GM12878 (cell line): ENCODE data around the gene RASSF4. TPM values are rescaled to one million over a fixed set of nuclear protein-coding genes. Genes with fewer than 3 reads are reported as not detected.

ENCODE experiments used
- ATF7 ChIP-seq: fragments of 450-650 bp; IDR thresholded peaks from 2 replicates; pipeline ENCODE4 v1.6.1; 2016; ENCODE audit warnings: low read depth, mild to moderate bottlenecking
- BACH1 ChIP-seq: fragments of 450-650 bp; IDR thresholded peaks from 2 replicates; pipeline ENCODE4 v1.6.1; 2017; ENCODE audit warnings: mild to moderate bottlenecking, borderline replicate concordance
- CHD2 ChIP-seq: IDR thresholded peaks from 2 replicates; pipeline ENCODE4 v1.6.1; 2011; ENCODE audit warnings: low read depth, low read length, improper control_type of control experiment, borderline replicate concordance
- EED ChIP-seq: sonication (generic); IDR thresholded peaks from 2 replicates; pipeline ENCODE4 v1.6.1; 2016; ENCODE audit warnings: antibody characterized with exemption, low read depth
- GATAD2B ChIP-seq: fragments of 450-650 bp; conservative IDR thresholded peaks from 2 replicates; pipeline ENCODE4 v1.6.1; 2017; ENCODE audit warnings: low read depth, mild to moderate bottlenecking, moderate library complexity
- HCFC1 ChIP-seq: fragments of 150-350 bp; IDR thresholded peaks from 2 replicates; pipeline ENCODE4 v1.6.1; 2014; ENCODE audit warnings: low read length
- HDAC6 ChIP-seq: fragments of 200-600 bp; sonication (generic); IDR thresholded peaks from one replicate; pipeline ENCODE4 v1.8.0; 2017; ENCODE audit warnings: antibody characterized with exemption; ENCODE audit not compliant: unreplicated experiment
- HDGF ChIP-seq: fragments of 450-650 bp; IDR thresholded peaks from 2 replicates; pipeline ENCODE4 v1.6.1; 2016; ENCODE audit warnings: antibody characterized with exemption
- IKZF1 ChIP-seq: fragments of 450-650 bp; conservative IDR thresholded peaks from 2 replicates; pipeline ENCODE4 v1.6.1; 2017; ENCODE audit warnings: antibody characterized with exemption, mild to moderate bottlenecking
- IKZF2 ChIP-seq, 2 experiments: fragments of 450-650 bp; IDR thresholded peaks; 2 replicates each; pipeline ENCODE4 v1.6.1; 2017; ENCODE audit warnings: mild to moderate bottlenecking in 2 of 2, moderate library complexity in 2 of 2
- IRF4 ChIP-seq: IDR thresholded peaks from 2 replicates; pipeline ENCODE4 v1.6.1; 2011; ENCODE audit warnings: low read depth, low read length
- LARP7 ChIP-seq: fragments of 450-650 bp; IDR thresholded peaks from 2 replicates; pipeline ENCODE4 v1.6.1; 2017; ENCODE audit warnings: mild to moderate bottlenecking
- NBN ChIP-seq: fragments of 450-650 bp; IDR thresholded peaks from 2 replicates; pipeline ENCODE4 v1.6.1; 2016
- NRF1 ChIP-seq: conservative IDR thresholded peaks from 2 replicates; pipeline ENCODE4 v1.6.1; 2011; ENCODE audit warnings: mild to moderate bottlenecking, low read depth, low read length, improper control_type of control experiment
- POLR2A ChIP-seq: IDR thresholded peaks from 2 replicates; pipeline ENCODE4 v1.6.1; 2011; ENCODE audit warnings: low read depth, mild to moderate bottlenecking, low read length
- POLR2AphosphoS2 ChIP-seq: IDR thresholded peaks from 2 replicates; pipeline ENCODE4 v1.6.1; 2011; ENCODE audit warnings: low read depth, mild to moderate bottlenecking, low read length, improper control_type of control experiment, moderate library complexity
- POLR2AphosphoS5 ChIP-seq: IDR thresholded peaks from 2 replicates; pipeline ENCODE4 v1.6.1; 2011; ENCODE audit warnings: mild to moderate bottlenecking, low read length, inconsistent platforms
- RB1 ChIP-seq: fragments of 450-650 bp; formaldehyde crosslinking; IDR thresholded peaks from 2 replicates; pipeline ENCODE4 v1.6.1; 2017; ENCODE audit warnings: mild to moderate bottlenecking, borderline replicate concordance
- RELB ChIP-seq: fragments of 450-650 bp; IDR thresholded peaks from 2 replicates; pipeline ENCODE4 v1.6.1; 2017; ENCODE audit warnings: low read depth, mild to moderate bottlenecking, moderate library complexity
- RUNX3 ChIP-seq: IDR thresholded peaks from 2 replicates; pipeline ENCODE4 v1.6.1; 2012; ENCODE audit warnings: low read length, inconsistent platforms
- SIN3A ChIP-seq: IDR thresholded peaks from 2 replicates; pipeline ENCODE4 v1.6.1; 2012; ENCODE audit warnings: low read depth, low read length, improper control_type of control experiment
- WRNIP1 ChIP-seq: IDR thresholded peaks from 2 replicates; pipeline ENCODE4 v1.6.1; 2011; ENCODE audit warnings: low read depth, low read length, improper control_type of control experiment, borderline replicate concordance
- YY1 ChIP-seq: IDR thresholded peaks from 2 replicates; pipeline ENCODE4 v1.6.1; 2011; ENCODE audit warnings: low read depth, mild to moderate bottlenecking, low read length
- polyA plus RNA-seq, 11 experiments: library from polyadenylated mRNA; depleted of rRNA in 4 of 11; unstranded in 6 of 11; stranded (reverse) in 5 of 11; fragments of >200 nt; fragmentation: Nextera tagmentation in 4 of 11; fragmentation: Illumina TruSeq in 1 of 11; extraction: Ambion mirVana in 4 of 11; extraction: Trizol in 1 of 11; gene quantifications; 1 replicate in 1 of 11; 2 replicates in 10 of 11; pipeline versions ENCODE4 v1.2.1 to v1.2.3, GENCODE V29; 2011 to 2016; ENCODE audit warnings: inconsistent platforms in 2 of 11, missing spikeins in 2 of 11, low read depth in 1 of 11
- total RNA-seq, 4 experiments: library from RNA; depleted of rRNA in 3 of 4; stranded (reverse); fragments of >200 nt in 3 of 4; fragmentation: Illumina TruSeq in 1 of 4; extraction: Trizol in 1 of 4; gene quantifications; 2 replicates each; pipeline versions ENCODE4 v1.2.1 to v1.2.3, GENCODE V29; 2013 to 2021
- TF ChIP-seq, protein P1 (sequence below): fragments of 450-650 bp; IDR thresholded peaks from 2 replicates; pipeline ENCODE4 v1.6.1; 2016; ENCODE audit warnings: mild to moderate bottlenecking
- TF ChIP-seq, protein P2 (sequence below): IDR thresholded peaks from 2 replicates; pipeline ENCODE4 v1.6.1; 2012; ENCODE audit warnings: low read depth, low read length, improper control_type of control experiment

RASSF4 gene
- total and polyA plus RNA-seq, 10 of the 15 experiments (the other 5 are each of a cell fraction or from before 2014, with no cell fraction given) = 3.7 to 71.1 (median 16.8) TPM

GRCh38 chr10:44959247-44960087 lies at the start of gene RASSF4 (continued):
- TF ChIP-seq BACH1 = peak; percentile 65
- TF ChIP-seq IKZF1 = peak; percentile 67
- no peak for TF ChIP-seq EED
- TF ChIP-seq IRF4 = peak; percentile 3; the same call in 1 of the 2 replicates
- no peak for TF ChIP-seq HDAC6
- TF ChIP-seq WRNIP1 = no peak
- TF ChIP-seq CHD2 = no peak
- TF ChIP-seq RELB = peak; percentile 49; the same call in 1 of the 2 replicates
- no peak for TF ChIP-seq ATF7
- 0 out of 2 replicates have a peak, but pooled peaks have one; percentile 1 for TF ChIP-seq HCFC1
- peak; percentile 44; the same call in 1 of the 2 replicates for TF ChIP-seq LARP7
- TF ChIP-seq, protein P1, sequence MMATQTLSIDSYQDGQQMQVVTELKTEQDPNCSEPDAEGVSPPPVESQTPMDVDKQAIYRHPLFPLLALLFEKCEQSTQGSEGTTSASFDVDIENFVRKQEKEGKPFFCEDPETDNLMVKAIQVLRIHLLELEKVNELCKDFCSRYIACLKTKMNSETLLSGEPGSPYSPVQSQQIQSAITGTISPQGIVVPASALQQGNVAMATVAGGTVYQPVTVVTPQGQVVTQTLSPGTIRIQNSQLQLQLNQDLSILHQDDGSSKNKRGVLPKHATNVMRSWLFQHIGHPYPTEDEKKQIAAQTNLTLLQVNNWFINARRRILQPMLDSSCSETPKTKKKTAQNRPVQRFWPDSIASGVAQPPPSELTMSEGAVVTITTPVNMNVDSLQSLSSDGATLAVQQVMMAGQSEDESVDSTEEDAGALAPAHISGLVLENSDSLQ = peak; percentile 37; the same call in 1 of the 2 replicates
- 0 out of 2 replicates have a peak, but pooled peaks have one; percentile 58 for TF ChIP-seq POLR2AphosphoS2
- TF ChIP-seq HDGF = peak; percentile 41; the same call in 1 of the 2 replicates
- peak in 1 of 2 experiments; percentile 30; a peak in 1 of 4 replicates for TF ChIP-seq IKZF2 (IDR thresholded peaks at IDR 0.05)
- peak; percentile 49; the same call in 1 of the 2 replicates for TF ChIP-seq YY1
- TF ChIP-seq, protein P2, sequence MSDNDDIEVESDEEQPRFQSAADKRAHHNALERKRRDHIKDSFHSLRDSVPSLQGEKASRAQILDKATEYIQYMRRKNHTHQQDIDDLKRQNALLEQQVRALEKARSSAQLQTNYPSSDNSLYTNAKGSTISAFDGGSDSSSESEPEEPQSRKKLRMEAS = peak; percentile 25; the same call in 1 of the 2 replicates
- peak; percentile 98 for TF ChIP-seq POLR2A
- TF ChIP-seq RUNX3 = no peak
- peak; percentile 75; the same call in 1 of the 2 replicates for TF ChIP-seq SIN3A
- peak; percentile 38; the same call in 1 of the 2 replicates for TF ChIP-seq NBN
- peak; percentile 67; the same call in 1 of the 2 replicates for TF ChIP-seq RB1
- peak; percentile 55; the same call in 1 of the 2 replicates for TF ChIP-seq GATAD2B
- TF ChIP-seq POLR2AphosphoS5 = peak; percentile 49; the same call in 1 of the 2 replicates
- peak; percentile 47 for TF ChIP-seq NRF1
